Measurements from ENCODE around the gene FAM107B. TPM values are rescaled to one million over a fixed set of nuclear protein-coding genes. Genes with fewer than 3 reads are reported as not detected.
"Not testable (repeated sequence)": the region's sequence is repeated elsewhere in the genome, so short reads cannot be mapped to it uniquely, and the experiment has no call there.

Gene FAM107B
- total RNA-seq, 1 donor from 2014 or later = 86.2 TPM

- Histone ChIP-seq H3K27me3 (no peaks in the 10 kb centered on the region), H3K9me3 (no peaks in the 10 kb centered on the region), H3K27ac (no peak overlapping the region), H3K4me1 (peaks cover 2% of the 10 kb centered on the region), H3K36me3 (no peaks in the 10 kb centered on the region), H3K4me3 (no peak overlapping the region)
- TF ChIP-seq CTCF (IDR thresholded peaks at IDR 0.05) = no peak
- intact Hi-C loops (cut with DNase I) = no loop called here
- ATAC-seq = no peak
- no peak for DNase-seq
Observed at GRCh38 chr10:14665304-14665703, 109.4 kb downstream of the FAM107B start.

GRCh38 chr10:14664345-14664744 is 110.4 kb downstream of the FAM107B start:
- no peaks in the 10 kb centered on the region for H3K9me3 ChIP-seq
- H3K36me3 ChIP-seq = no peaks in the 10 kb centered on the region
- no peaks in the 10 kb centered on the region for H3K27me3 ChIP-seq
- no peak for TF ChIP-seq CTCF (IDR thresholded peaks at IDR 0.05)
- H3K4me1 ChIP-seq = peaks cover 1% of the 10 kb centered on the region
- DNase-seq = no peak
- H3K4me3 ChIP-seq = no peak overlapping the region
- no peak overlapping the region for H3K27ac ChIP-seq
- no peak for ATAC-seq
- intact Hi-C loops (cut with DNase I) = no loop called here

- intact Hi-C loops (cut with DNase I) = no loop called here
- Histone ChIP-seq H3K4me1 (peaks cover 12% of the 10 kb centered on the region), H3K27me3 (no peaks in the 10 kb centered on the region), H3K36me3 (no peaks in the 10 kb centered on the region), H3K4me3 (no peak overlapping the region), H3K9me3 (no peaks in the 10 kb centered on the region), H3K27ac (no peak overlapping the region)
- no peak for DNase-seq
- ATAC-seq = no peak
- no peak for TF ChIP-seq CTCF (IDR thresholded peaks at IDR 0.05)
Observed at GRCh38 chr10:14661818-14662217, 112.9 kb downstream of the FAM107B start.

GRCh38 chr10:14660831-14661230 is 113.9 kb downstream of the FAM107B start:
- H3K36me3 ChIP-seq = no peaks in the 10 kb centered on the region
- ATAC-seq = no peak
- intact Hi-C loops (cut with DNase I) = no loop called here
- no peak overlapping the region for H3K27ac ChIP-seq
- TF ChIP-seq CTCF (IDR thresholded peaks at IDR 0.05) = no peak
- H3K4me3 ChIP-seq = no peak overlapping the region
- peaks cover 12% of the 10 kb centered on the region for H3K4me1 ChIP-seq
- no peaks in the 10 kb centered on the region for H3K27me3 ChIP-seq
- no peak for DNase-seq
- H3K9me3 ChIP-seq = no peaks in the 10 kb centered on the region

DNA sequence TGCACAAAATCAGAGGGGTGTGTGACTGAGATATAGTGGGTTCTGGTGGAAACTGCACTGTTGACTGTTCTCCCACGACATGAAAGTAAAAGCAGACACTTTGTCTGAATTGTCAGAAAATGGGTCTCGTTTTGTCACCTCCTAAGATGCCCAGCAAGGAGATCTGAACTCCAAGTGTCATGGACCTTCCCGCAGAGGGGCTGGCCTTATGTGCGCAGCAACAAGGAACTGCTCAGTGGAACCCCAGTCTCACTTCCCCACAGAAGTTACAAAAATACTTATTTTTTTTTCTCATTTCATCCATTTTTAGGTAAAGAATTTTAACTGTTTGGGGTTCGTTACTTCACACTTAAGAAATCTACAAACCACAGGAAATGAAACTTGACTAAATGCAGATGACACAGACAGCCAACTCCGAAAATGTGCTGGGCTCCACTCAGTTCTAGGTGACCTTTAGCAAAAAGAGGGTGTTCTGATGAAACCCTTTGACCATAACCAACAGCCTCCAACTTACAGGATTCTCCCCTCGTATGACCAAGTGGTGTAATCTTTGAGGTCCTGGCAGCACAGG is 115.0 kb downstream of the FAM107B start:
- H3K4me1 ChIP-seq = peaks cover 12% of the 10 kb centered on the region
- DNase-seq (peak; percentile 69), ATAC-seq (peak; percentile 79)
- H3K9me3 ChIP-seq = no peaks in the 10 kb centered on the region
- intact Hi-C loops (cut with DNase I) = no loop called here
- no peaks in the 10 kb centered on the region for H3K36me3 ChIP-seq
- H3K4me3 ChIP-seq = no peak overlapping the region
- no peaks in the 10 kb centered on the region for H3K27me3 ChIP-seq
- TF ChIP-seq CTCF (IDR thresholded peaks at IDR 0.05) = no peak
- H3K27ac ChIP-seq = peak overlapping the region; percentile 24

- H3K4me1 ChIP-seq = peaks cover 15% of the 10 kb centered on the region
- H3K4me3 ChIP-seq; H3K27me3 ChIP-seq; H3K36me3 ChIP-seq; DNase-seq; ATAC-seq; intact Hi-C loops (cut with DNase I); H3K9me3 ChIP-seq: not testable (repeated sequence)
- peak overlapping the region; percentile 24 for H3K27ac ChIP-seq
Observed at GRCh38 chr10:14659137-14659536, 115.6 kb downstream of the FAM107B start.
